T-helper 2 cell (primary cell): ENCODE results near the gene GRID2.

Source experiments
- DNase-seq, 5 experiments: peaks; one replicate each; pipeline versions ENCODE4 v3.0.0 to v3.0.0-alpha.2; 2012 to 2022

Gene GRID2

DNA sequence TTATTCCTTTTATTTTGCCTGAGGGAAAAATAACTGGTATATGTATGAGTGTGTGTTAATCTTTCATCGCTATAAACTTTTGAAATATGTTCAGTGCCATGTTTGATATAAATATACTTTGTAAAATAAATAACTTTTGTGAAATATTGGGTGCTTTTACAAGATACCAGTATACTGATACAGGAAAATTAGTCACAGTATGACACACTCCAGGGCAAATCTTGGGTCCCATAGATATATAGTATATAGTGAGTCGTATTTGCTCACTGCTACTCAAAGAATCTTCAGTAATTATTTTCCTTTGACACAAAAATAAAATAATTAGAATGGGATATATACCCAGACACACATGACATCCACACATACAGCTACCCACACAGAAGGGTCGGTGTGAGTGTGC, 472.3 kb downstream of the GRID2 start:
- DNase-seq = no peak

DNA sequence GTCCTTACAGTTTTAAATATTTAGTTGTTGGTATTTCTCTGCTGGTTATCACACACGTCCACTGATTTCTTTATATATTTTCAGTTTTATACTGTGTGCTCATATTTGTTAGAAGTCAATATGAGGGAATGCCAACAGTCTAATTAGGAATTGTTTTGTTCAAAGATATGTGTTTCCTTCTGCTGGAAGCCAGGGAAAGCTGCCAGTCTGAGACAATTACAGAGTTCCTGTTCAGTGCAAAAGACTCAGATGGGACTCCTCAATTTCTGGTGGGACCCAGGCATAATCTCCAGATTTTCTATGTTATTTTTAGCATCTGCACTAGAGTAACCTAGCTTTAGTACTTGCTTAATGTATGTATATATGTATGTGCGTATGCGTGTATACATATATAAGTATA, 486.0 kb downstream of the GRID2 start:
- no peak for DNase-seq

DNA sequence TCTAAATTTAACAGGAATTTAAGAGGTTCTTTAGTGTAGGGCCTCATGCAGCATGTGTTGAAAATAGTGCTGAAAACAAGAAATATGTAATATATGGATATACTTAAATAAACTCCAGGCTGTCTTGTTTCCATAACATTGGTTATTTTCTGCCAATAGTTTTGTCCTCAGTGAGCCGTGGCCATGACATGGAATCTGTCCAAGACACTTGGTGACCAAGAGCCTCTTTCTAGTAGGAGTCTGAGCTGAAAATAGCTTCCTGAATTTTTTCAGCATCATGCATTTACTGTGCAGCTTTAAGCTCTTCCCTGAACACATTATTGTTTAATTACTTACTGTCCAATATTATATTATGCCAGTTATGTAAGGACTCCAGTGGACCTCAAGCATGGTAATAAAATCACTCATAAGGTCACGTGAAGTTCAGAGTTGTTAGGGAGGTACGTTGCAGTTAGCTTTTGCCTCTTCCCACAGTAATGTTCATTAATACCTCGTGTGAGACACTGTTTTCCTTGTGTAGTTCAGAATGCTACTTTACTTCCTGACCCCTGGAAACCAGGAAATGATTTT, 488.2 kb downstream of the GRID2 start:
- DNase-seq = no peak

DNA sequence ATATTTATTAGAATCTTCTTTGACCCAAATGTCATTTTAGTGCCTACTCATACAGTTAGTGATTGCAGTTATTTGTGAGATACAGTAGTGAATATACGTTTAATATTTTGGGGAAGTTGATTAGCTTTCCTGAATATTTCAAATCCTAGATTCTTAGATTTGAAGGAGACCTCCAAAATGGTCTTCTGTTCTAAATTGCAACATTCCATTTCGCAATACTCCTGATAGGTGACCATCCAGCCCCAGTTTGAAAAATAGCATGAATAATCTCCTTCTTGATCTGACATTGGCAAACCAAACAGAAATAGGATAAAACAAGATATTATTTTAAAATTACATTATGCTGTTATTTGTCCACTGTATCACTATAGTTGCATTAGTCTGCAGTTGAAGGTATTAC, 505.6 kb downstream of the GRID2 start:
- DNase-seq = no peak

DNA sequence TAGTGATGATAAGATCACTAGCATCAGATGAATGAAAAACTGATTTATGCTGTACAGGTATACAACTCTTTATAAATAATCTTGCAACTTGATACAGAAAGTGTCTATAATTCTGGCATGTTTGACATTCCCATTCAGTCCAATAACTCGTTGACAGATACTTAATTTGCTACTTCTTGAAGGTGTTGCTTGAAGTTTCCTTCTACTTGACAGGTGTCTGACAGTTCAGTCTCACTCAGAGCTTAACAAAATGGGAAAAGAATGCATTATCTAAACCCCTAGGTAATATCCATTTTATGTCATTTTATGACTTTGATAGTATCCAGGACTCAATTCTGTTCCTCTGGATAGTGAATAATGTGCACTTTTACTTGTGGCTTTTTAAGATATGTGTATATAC, 508.9 kb downstream of the GRID2 start:
- no peak for DNase-seq

DNA sequence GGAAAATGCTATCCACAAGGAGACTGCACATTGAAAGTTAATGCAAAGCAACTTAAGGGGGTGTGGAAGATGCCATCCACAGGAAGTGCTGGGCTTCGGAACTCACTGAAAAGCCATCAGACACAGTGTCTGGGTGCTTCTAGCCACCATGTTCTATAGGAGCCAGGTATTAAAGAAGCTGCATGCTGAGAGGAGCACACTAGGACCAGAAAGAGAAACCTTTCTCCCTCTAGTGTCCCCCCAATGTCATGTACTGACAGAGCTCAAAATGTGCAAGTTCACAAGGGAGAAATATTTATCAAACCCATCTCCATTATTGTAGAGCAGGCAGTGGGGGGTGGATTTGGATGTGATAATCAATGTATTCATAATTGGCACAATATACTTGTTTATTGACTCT, 510.9 kb downstream of the GRID2 start:
- no peak for DNase-seq

DNA sequence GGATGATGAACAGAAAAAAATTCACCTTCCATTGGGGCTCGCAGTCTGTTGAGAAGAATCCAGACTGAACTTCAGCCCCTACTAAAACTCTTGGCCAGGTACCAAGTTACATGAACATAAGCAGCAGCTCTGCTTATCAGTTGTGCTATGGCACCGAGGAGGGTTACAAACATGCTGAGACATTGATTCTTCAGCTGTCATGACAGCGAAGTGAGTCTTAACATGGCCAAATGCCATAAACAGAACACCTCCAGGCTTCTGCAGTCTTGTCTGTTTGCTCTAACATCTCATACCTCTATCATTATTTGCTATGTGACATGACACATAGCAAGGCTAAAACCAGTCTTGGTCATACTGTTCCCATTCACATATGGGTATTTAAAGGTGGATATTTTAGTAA, 521.5 kb downstream of the GRID2 start:
- DNase-seq = no peak

DNA sequence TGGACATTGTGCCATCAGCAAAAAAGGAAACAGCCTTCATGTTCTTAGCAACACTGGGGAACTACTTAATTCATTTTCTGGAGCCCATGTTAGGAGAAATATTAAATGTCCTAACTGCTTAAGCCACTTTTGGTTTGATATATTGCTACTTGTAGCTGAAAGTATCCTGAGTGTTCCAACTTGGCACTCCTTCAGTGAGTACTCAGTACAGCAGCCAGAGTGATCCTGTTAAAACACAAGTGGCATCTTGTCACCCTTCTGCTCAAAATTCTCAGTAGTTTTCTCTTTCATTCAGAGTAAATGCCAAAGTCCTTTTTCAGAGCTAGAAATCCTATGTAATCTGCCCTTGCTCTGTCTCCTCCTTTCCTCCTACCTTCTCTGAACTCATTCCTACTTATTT, 522.0 kb downstream of the GRID2 start:
- DNase-seq = no peak

DNA sequence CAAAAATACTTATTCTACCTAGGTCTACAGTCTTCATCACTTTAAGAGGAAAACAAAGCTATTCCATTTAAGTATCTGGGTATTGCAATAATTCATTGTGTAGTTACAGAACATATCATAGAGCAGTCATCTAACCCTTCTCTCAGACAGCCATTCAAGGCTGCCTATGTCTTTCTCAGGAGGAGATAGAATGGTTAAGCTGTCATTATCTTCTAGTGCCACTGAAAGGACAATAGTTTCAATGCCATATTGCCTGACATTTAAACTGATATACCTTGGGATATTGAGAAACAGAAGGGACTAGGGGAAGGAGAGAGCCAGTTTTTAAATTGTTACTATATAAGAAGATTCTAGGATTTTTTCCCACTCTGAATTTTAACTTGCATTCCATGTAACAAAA, 527.0 kb downstream of the GRID2 start:
- DNase-seq = no peak

DNA sequence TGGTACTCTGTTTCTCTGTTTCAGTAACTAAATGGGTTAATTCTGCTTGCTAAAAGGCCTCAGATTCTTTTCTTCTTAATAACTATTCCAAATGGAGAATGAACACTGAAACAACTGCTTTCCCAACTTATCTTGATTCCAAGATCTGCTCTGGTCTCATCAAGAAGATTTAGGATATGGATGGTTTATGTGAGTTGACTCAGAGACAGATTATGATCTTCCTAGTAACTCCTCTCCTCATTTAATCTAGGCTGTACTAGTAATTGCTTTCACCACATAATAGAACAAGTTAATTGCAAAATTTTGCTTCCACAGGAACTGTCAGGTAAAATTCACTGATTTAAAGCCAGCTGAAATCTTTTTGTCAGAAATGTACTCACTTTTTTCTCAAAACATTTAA, 537.1 kb downstream of the GRID2 start:
- DNase-seq = no peak

DNA sequence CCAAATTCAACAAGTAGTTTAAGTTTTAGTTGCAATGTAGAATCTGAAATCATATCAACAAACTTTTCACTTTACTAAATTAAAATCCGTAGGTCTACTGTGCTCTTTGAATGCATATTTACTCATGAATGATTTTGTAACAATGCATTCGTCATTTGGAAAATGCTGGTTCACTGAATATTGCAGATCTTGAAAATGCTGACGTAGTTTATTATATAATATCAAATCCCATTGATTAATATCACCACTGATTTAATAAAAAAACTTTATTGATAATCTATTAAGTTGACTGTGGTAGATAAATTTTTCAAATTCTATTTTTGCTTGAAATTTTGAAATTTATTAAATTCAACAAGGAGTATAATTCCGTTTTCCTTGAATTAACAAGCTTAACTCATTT, 540.0 kb downstream of the GRID2 start:
- DNase-seq = no peak

DNA sequence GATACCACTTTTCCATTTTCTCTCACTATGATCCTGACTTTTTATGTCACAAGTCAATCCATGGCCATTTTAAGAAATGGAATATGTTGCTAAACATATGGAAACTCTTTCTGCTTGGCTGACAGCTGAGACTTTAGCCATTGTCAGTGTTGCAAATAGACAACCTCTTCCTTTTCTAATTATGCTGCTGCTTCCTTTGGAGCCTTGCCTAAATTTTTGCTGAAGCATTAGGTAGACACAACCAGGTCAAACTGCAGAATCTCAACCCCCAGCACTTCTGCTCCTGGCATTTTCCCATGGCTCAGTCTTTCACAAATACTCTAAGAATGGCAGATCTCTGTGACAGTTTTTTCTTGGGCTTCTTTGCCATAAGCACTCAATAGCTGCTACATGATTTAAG, 543.3 kb downstream of the GRID2 start:
- DNase-seq = no peak

DNA sequence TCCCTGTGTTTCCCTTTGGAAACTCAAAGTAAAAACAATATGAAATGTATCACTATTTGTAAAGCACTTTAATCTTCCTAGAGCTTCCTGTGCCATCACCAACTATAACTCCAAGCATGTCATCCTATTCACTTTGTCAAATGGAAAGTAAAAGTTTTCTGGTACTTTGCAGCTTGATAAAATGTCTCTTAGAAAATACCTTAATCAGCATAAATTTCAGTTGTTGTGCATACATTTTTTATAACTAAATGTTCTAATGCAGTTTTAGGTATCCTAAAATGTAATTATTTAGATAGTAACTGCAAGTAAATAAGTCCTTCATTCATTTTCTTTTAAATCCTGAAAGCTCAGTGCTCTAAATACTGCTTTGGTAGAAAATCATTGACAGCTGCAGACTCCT, 558.7 kb downstream of the GRID2 start:
- DNase-seq = no peak

DNA sequence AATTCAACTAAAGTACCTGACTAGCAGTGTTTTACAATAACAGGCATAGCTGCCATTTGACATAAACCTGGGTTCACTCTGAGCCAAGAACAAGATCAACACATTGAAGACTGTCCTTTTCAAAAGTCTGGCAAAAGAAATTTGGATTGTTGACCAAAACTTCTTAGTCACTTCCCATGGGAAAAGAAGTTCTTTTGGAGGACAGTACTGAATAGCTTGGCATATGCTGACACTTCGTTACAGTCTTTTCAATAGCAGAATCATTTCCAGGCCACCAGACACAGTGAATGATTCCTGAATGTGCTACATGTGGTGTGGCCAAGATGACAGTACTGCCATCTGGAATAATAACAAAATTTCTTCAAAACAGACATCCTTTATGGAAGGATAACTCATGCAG, 560.3 kb downstream of the GRID2 start:
- DNase-seq = no peak

DNA sequence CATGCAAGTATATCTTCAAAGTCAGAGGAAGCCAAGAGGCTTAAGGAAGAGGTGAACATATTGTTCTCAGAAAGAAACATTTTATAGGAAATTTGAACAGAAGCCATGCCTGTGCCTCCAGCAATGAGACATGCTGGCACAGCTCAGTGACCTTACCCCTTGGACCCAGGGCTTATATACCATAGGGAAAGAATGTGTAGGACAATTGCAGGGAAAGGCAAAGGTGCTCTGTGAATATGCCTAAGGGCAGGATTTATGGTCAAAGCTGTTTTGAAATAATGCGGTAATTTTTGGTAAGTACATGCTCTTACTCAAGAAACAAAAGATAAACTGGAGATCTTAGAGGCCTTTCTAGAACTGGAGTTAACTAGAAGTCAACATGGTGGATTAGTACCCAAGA, 568.8 kb downstream of the GRID2 start:
- no peak for DNase-seq

DNA sequence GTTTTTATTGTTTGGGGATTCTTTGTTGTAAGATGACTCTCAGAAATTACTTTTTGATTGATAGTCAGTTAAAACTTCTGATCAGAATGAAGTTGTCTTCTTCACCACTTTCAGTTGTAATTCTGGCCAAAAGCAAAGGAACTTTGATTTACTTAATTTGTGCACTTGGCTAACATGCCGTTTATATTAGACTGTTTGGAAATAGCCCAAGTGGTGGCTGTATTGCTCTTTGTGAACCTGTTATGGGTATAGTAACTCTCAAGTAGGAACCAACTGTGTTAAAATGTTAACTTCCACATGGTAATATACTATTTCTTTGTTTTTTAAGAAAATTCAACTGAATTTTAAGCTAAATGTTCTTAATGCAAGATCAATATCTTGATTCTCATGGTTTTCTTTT, 581.9 kb downstream of the GRID2 start:
- DNase-seq = no peak

DNA sequence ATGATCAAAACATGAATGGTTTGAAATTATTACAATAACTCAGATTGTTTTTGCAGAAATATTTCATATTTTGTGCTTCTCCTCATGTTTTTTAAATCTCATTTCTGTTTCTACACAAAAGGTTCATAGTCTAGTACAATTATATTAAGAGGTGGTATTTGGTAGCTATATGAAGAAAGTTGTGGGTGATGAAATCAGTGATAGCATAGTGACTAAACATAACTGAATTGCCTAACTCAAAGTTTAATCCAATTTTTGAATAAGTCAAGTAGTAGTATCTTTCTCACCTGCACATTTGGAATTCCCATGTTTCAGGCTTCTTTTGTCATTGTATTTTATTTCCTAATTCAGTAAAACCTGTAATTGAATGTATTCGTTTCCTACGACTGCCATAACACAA, 648.7 kb downstream of the GRID2 start:
- no peak for DNase-seq

DNA sequence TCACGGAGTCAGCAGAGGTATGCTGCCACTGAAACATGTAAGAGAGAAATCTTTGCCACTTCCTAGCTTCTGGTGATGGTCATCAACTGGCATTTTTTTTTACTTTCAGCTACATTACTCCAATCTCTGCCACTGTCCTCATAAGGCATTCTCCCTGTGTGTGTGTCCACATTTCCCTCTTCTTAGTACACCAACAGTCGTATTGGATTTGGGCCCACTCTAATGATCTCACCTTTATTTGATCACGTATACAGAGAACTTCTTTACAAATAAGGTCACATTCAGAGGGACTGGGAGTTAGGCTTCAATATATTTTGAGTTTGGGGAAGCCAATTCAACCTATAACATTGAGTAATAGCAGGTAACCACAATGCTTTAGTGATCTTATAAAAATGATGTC, 649.1 kb downstream of the GRID2 start:
- DNase-seq = no peak

DNA sequence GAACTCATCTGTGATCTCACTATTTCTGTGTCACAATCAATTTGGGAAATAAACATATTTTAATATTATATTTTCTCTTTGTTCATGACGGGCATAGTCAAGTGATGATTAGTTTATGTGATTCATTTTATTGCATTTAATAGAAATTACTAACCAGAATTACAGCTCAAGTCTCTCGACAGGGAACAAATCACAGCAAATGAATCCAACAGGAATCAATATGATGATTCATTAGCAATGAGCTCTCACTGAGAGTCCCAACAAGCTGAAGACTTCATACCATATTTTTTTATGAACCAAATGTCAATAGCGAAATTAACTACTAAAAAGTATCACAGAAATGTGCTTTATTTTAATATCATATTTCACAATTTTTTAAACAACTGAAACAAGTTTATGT, 649.7 kb downstream of the GRID2 start:
- no peak for DNase-seq

DNA sequence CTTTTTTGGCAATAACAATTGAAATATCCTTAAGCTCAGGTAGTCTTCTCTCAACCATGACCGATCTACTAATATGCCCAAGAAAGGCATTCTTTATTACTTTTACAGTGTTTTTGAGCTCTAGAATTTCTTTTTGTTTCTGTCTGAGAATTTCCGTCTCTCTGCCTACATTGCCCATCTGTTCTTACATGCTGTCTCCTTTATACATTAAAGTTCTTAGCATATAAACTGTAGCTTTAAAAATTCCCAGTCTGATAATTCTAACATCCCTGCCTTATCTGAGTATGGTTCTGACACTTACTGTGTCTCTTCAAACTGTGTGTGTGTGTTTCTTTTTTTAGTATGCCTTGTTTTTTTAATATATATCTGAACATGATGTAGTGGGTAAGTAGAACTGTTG, 658.1 kb downstream of the GRID2 start:
- DNase-seq = no peak

DNA sequence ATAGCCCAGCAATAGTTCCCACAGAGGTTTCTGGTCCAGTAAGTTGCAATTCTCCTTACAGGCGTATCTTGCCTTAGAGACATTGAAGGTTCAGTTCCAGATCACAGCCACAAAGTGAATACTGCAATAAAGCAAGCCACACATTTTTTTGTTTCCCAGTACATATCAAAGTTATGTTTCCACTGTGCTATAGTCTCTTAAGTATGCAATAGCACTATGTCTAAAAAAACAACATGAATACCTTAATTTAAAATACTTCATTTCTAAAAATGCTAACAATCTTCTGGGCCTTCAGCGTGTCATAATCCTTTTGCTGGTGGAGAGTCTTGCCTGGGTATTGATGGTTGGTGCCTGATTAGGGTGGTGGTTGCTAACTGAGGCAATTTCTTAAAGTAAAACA, 659.1 kb downstream of the GRID2 start:
- no peak for DNase-seq

DNA sequence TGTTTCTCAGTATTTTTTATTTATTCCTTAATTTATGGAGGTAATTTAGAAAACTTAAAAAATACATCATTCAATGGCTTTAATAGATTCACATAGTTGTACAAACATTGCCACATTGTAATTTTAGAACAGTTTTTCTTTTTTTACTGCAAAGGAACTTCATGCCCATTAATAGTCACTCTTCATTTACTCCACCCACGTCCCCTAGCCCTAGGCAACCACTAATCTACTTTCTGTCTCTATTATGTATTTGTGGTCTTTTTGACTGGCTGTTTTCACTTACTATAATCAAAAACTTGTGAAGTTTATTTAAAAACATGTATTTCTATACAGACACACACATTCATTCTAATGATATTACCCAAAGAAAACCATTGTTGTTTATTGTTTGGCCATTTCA, 664.8 kb downstream of the GRID2 start:
- no peak for DNase-seq

DNA sequence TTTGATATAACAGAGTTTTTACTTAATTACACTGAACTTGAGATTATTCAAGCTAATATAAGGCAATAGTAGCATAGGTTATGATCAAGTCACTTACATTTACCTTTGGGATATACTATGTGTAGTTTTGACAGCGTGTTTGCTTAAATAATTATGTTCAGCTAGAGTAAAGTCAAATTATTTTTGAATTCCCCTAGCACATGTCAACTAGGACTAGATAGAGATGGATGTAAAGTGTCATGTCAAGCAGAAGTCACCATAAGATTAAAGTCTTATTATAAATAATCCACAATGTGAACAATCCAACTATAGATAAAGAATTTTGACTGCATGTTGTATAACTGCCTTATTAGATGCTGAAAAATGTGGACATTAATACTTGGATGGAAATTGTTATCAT, 665.2 kb downstream of the GRID2 start:
- DNase-seq = no peak

DNA sequence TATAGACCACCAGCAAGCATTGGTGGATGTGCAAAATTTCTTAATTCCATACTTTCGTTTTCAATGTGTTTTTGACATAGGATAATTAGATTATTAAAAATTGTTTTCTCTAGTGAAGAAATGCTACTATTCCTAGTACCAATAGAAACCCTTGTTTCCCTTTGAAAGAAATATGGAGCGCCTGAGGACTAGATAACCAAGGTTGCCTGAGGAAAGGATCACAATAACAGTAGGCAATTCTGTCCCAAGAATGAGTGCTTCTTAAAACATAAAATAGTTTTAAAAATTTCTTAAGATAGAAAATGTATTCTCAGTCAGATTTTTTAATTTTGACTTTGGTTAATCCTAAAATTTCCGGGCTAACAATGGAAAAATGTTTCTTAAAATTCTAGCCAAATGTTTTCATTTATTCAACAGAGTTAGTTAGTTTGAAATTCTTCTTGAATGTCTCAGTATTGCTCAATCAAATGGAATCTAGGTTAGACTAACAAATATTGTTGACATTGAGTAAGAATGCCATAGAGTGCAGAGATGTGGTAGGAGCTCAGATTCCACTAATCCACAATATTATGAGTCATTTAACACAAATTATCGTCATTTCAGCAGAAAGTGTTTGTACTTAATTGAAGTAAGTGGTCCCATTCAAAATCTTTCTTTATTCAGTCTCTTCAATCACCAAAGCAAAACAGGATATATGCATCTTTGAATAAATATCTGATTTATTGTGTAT, 666.0 kb downstream of the GRID2 start:
- no peak for DNase-seq

DNA sequence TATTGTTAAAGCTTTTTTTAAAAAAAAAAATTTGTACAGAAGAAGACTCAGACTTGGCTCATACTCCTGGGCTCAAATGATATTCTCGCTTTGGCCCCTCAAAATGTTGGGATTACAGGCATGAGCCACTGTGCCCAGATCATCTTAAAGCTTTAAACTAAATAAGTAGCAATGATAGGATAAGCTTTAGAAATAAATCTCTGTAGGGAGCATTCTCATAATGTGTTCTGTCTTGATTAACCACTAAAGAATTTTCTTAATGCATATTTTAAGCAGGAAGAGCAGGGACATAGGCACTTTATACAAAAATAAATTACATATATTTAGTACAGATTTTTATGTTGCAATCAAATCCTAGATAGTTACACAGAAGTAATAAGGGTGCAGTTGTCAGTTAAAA, 667.2 kb downstream of the GRID2 start:
- DNase-seq = no peak
